Karpas-422 (cell line): ENCODE data around the gene SORCS2. TPM values are rescaled to one million over a fixed set of nuclear protein-coding genes. Genes with fewer than 3 reads are reported as not detected.
"Not testable (repeated sequence)": the region's sequence is repeated elsewhere in the genome, so short reads cannot be mapped to it uniquely, and the experiment has no call there.

ENCODE experiments used
- DNase-seq: peaks from one replicate; pipeline ENCODE4 v3.0.0-alpha.2; 2015
- H2AFZ ChIP-seq: fragments of 200-600 bp; sonication (generic); 2 replicates; pipeline ENCODE4 v1.6.1; 2014; ENCODE audit warnings: antibody characterized with exemption, low read length, mixed read lengths
- H3K27ac ChIP-seq: fragments of 200-600 bp; sonication (generic); 2 replicates; pipeline ENCODE4 v1.5.1; 2014; ENCODE audit warnings: mild to moderate bottlenecking, low read length, moderate library complexity
- H3K27me3 ChIP-seq: fragments of 200-600 bp; sonication (generic); 2 replicates; pipeline ENCODE4 v1.6.1; 2014; ENCODE audit warnings: low read length, mixed read lengths
- H3K36me3 ChIP-seq: fragments of 200-600 bp; sonication (generic); 2 replicates; pipeline ENCODE4 v1.6.1; 2014; ENCODE audit warnings: low read length, mixed read lengths; ENCODE audit not compliant: insufficient read depth
- H3K4me1 ChIP-seq: fragments of 200-600 bp; sonication (generic); 2 replicates; pipeline ENCODE4 v1.6.1; 2014; ENCODE audit warnings: mild to moderate bottlenecking, low read length, mixed read lengths
- H3K4me2 ChIP-seq: fragments of 200-600 bp; sonication (generic); 2 replicates; pipeline ENCODE4 v1.6.1; 2014; ENCODE audit warnings: low read length, low read depth, mild to moderate bottlenecking; ENCODE audit not compliant: poor library complexity, severe bottlenecking
- H3K4me3 ChIP-seq: fragments of 200-600 bp; sonication (generic); 2 replicates; pipeline ENCODE4 v1.5.1; 2014; ENCODE audit warnings: mild to moderate bottlenecking, antibody characterized with exemption, low read length, mixed read lengths
- H3K79me2 ChIP-seq: fragments of 200-600 bp; sonication (generic); 2 replicates; pipeline ENCODE4 v1.6.1; 2014; ENCODE audit warnings: mild to moderate bottlenecking, low read length, mixed read lengths
- H3K9ac ChIP-seq: fragments of 200-600 bp; sonication (generic); 2 replicates; pipeline ENCODE4 v1.6.0; 2014; ENCODE audit warnings: low read length
- H3K9me2 ChIP-seq: fragments of 200-600 bp; sonication (generic), shearing (Covaris generic); replicated peaks from 2 replicates; pipeline ENCODE4 v1.6.0; 2014; ENCODE audit warnings: mild to moderate bottlenecking, low read length, moderate library complexity; ENCODE audit not compliant: insufficient read depth
- H3K9me3 ChIP-seq: fragments of 300-700, 200-600 bp; sonication (generic); 2 replicates; pipeline ENCODE4 v1.6.1; 2014; ENCODE audit warnings: low read length, mixed read lengths
- H4K20me1 ChIP-seq: fragments of 200-600 bp; sonication (generic); 2 replicates; pipeline ENCODE4 v1.6.1; 2014; ENCODE audit warnings: mild to moderate bottlenecking, antibody characterized with exemption, low read length, low read depth; ENCODE audit not compliant: insufficient read depth
- total RNA-seq: library from RNA; depleted of rRNA; stranded (reverse); fragments of >200 nt; shearing (Covaris generic); gene quantifications from 2 replicates; pipeline ENCODE4 v1.2.3, GENCODE V29; 2014; ENCODE audit warnings: low replicate concordance

The SORCS2 gene
- total RNA-seq, 1 experiment from 2014 or later: not detected

- H2AFZ ChIP-seq: no peak overlapping the region
- H4K20me1 ChIP-seq: no peaks in the 10 kb centered on the region
- H3K27me3 ChIP-seq: no peaks in the 10 kb centered on the region
- H3K36me3 ChIP-seq: no peaks in the 10 kb centered on the region
- H3K9ac ChIP-seq: no peak overlapping the region
- no peak overlapping the region for H3K27ac ChIP-seq
- no peaks in the 10 kb centered on the region for H3K4me1 ChIP-seq
- H3K4me2 ChIP-seq: no peak overlapping the region
- H3K9me2 ChIP-seq: no peaks in the 10 kb centered on the region
- no peak for DNase-seq
- peaks cover 6% of the 10 kb centered on the region; the same call in 1 of the 2 replicates for H3K9me3 ChIP-seq
- no peak overlapping the region for H3K4me3 ChIP-seq
- H3K79me2 ChIP-seq: no peaks in the 10 kb centered on the region
Observed at GRCh38 chr4:7448036-7448435, 255.7 kb downstream of the SORCS2 start.

DNA sequence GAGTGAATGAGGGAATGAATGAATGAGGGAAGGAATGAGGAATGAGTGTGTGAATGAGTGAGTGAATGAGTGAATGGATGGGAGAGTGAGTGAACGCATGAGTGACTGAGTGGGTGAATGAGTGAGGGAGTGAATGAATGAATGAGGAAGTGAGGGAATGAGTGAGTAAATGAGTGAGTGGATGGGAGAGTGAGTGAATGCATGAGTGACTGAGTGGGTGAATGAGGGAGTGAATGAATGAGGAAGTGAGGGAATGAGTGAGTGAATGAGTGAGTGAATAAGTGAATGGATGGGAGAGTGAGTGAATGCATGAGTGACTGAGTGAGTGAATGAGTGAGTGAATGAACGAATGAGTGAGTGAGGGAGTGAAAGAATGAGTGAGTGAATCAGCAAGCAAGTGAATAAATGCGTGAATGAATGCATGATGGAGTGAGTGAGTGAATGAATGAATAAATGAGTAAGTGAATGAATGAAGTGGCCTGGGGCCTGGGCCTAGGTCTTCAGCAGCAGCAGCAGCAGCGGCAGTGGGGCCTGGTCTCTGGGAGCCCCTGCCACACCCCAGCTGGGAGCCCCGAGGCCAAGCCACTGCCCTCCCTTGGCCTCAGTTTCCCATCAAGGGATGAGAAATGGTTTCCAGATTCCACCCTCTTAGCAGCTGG lies 258.6 kb downstream of the SORCS2 start:
- H3K27me3 ChIP-seq: no peaks in the 10 kb centered on the region

DNA sequence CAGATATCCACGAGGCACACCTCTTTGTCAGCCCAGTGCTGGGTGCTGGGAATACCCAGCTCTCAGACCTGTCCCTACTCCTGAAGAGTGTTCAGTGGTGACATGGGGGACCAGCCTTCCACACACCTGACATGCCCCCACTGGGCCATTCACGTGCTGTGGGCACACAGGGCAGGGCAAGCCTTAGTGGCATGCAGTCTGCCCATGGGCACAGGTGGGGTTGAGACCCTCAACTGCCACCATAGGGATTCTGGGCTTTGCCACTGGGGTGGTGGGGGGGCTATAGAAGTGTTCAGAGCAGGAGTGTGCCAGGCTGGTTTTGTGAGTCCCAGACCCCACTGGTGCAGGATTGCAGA lies 259.1 kb downstream of the SORCS2 start:
- no peak for DNase-seq
- no peak overlapping the region for H3K4me2 ChIP-seq
- H3K9ac ChIP-seq: no peak overlapping the region

More for the DNA sequence above, 258.6 kb downstream of the SORCS2 start:
- no peak overlapping the region for H3K9ac ChIP-seq
- H3K4me1 ChIP-seq: no peaks in the 10 kb centered on the region
- H3K9me2 ChIP-seq: no peaks in the 10 kb centered on the region
- H3K36me3 ChIP-seq: no peaks in the 10 kb centered on the region
- H3K4me3 ChIP-seq: no peak overlapping the region
- H3K79me2 ChIP-seq: no peaks in the 10 kb centered on the region
- peaks cover 6% of the 10 kb centered on the region; the same call in 1 of the 2 replicates for H3K9me3 ChIP-seq
- no peak for DNase-seq
- H3K4me2 ChIP-seq: no peak overlapping the region
- H2AFZ ChIP-seq: no peak overlapping the region
- H4K20me1 ChIP-seq: no peaks in the 10 kb centered on the region
- H3K27ac ChIP-seq: no peak overlapping the region

GRCh38 chr4:7451800-7452199 lies 259.5 kb downstream of the SORCS2 start:
- Histone ChIP-seq H3K9me3 (peaks cover 6% of the 10 kb centered on the region; the same call in 1 of the 2 replicates), H3K4me3 (no peak overlapping the region), H3K4me1 (no peaks in the 10 kb centered on the region), H4K20me1 (no peaks in the 10 kb centered on the region), H3K79me2 (no peaks in the 10 kb centered on the region), H3K9me2 (no peaks in the 10 kb centered on the region), H3K9ac (no peak overlapping the region), H3K4me2 (no peak overlapping the region), H3K27ac (no peak overlapping the region), H2AFZ (no peak overlapping the region), H3K36me3 (no peaks in the 10 kb centered on the region), H3K27me3 (no peaks in the 10 kb centered on the region)
- no peak for DNase-seq

More for the DNA sequence above, 259.1 kb downstream of the SORCS2 start:
- H3K79me2 ChIP-seq: no peaks in the 10 kb centered on the region
- H3K9me3 ChIP-seq: peaks cover 6% of the 10 kb centered on the region; the same call in 1 of the 2 replicates
- no peak overlapping the region for H3K4me3 ChIP-seq
- no peak overlapping the region for H3K27ac ChIP-seq
- H3K4me1 ChIP-seq: no peaks in the 10 kb centered on the region
- no peaks in the 10 kb centered on the region for H3K9me2 ChIP-seq
- no peaks in the 10 kb centered on the region for H4K20me1 ChIP-seq
- H3K27me3 ChIP-seq: no peaks in the 10 kb centered on the region
- no peak overlapping the region for H2AFZ ChIP-seq
- no peaks in the 10 kb centered on the region for H3K36me3 ChIP-seq

- not testable (repeated sequence) for H3K4me2 ChIP-seq, DNase-seq, H2AFZ ChIP-seq, H3K9me2 ChIP-seq, H3K9ac ChIP-seq, H3K4me1 ChIP-seq, H3K9me3 ChIP-seq, H4K20me1 ChIP-seq, H3K27me3 ChIP-seq, H3K79me2 ChIP-seq, H3K4me3 ChIP-seq, H3K36me3 ChIP-seq, H3K27ac ChIP-seq
Observed at GRCh38 chr4:7452802-7453201, 260.5 kb downstream of the SORCS2 start.

- Histone ChIP-seq H3K9me2 (no peaks in the 10 kb centered on the region), H2AFZ (no peak overlapping the region), H3K27me3 (no peaks in the 10 kb centered on the region), H3K9me3 (no peaks in the 10 kb centered on the region), H3K9ac (no peak overlapping the region), H4K20me1 (no peaks in the 10 kb centered on the region), H3K4me2 (no peak overlapping the region), H3K79me2 (no peaks in the 10 kb centered on the region), H3K27ac (no peak overlapping the region), H3K36me3 (no peaks in the 10 kb centered on the region), H3K4me1 (no peaks in the 10 kb centered on the region), H3K4me3 (no peak overlapping the region)
- DNase-seq: no peak
Observed at GRCh38 chr4:7457201-7458065, 265.1 kb downstream of the SORCS2 start.

GRCh38 chr4:7458066-7458425 lies 265.7 kb downstream of the SORCS2 start:
- H4K20me1 ChIP-seq: no peaks in the 10 kb centered on the region
- no peak overlapping the region for H3K4me3 ChIP-seq
- H3K4me1 ChIP-seq: no peaks in the 10 kb centered on the region
- H3K9me3 ChIP-seq: no peaks in the 10 kb centered on the region
- H3K79me2 ChIP-seq: no peaks in the 10 kb centered on the region
- H3K9me2 ChIP-seq: no peaks in the 10 kb centered on the region
- H3K4me2 ChIP-seq: no peak overlapping the region
- no peak overlapping the region for H2AFZ ChIP-seq
- DNase-seq: no peak
- no peak overlapping the region for H3K27ac ChIP-seq
- H3K9ac ChIP-seq: no peak overlapping the region
- no peaks in the 10 kb centered on the region for H3K27me3 ChIP-seq
- no peaks in the 10 kb centered on the region for H3K36me3 ChIP-seq

DNA sequence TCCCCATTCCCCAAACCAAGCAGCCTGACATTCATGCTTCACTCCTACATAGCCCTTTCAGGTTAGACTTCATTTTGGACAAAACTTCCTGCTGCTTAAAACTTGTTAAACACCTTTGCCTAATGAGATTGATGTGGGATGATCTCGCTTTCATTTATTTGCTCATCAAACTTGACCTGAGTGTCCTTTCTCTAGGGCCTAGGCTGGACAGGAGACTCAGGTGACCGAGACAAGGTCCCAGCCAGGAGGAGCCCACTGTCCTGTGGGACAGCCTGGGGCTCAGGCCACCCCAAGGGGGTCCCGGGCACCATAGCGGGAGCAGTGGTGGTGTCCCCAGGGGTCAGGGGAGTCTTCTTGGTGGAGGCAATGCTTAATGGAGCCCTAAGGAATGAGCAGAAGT lies 266.1 kb downstream of the SORCS2 start:
- Histone ChIP-seq H3K4me2 (no peak overlapping the region), H3K9ac (no peak overlapping the region), H3K27me3 (no peaks in the 10 kb centered on the region), H3K4me3 (no peak overlapping the region), H3K9me3 (no peaks in the 10 kb centered on the region), H3K79me2 (no peaks in the 10 kb centered on the region), H3K4me1 (no peaks in the 10 kb centered on the region), H2AFZ (no peak overlapping the region), H4K20me1 (no peaks in the 10 kb centered on the region), H3K9me2 (no peaks in the 10 kb centered on the region), H3K36me3 (no peaks in the 10 kb centered on the region), H3K27ac (no peak overlapping the region)
- no peak for DNase-seq
